GM23338 (cell line): Measurements from ENCODE around the gene GRAMD1B. TPM values are rescaled to one million over a fixed set of nuclear protein-coding genes. Genes with fewer than 3 reads are reported as not detected.

Experiments
- ATAC-seq: fragments of 200-7000 bp; cut with Tn5 transposase; 3 replicates; pipeline ENCODE4 v1.9.1; 2020
- DNase-seq: peaks from one replicate; pipeline ENCODE4 v3.0.0-alpha.2; 2015; ENCODE audit warnings: low spot score
- H2AFZ ChIP-seq: fragments of 200-600 bp; sonication (generic); 2 replicates; pipeline ENCODE4 v1.8.0; 2016; ENCODE audit warnings: antibody characterized with exemption, mild to moderate bottlenecking, moderate library complexity
- H3F3A ChIP-seq: fragments of 200-600 bp; sonication (generic); replicated peaks from 2 replicates; pipeline ENCODE4 v1.8.0; 2017; ENCODE audit warnings: antibody characterized with exemption, mixed run types, low read depth
- H3K27ac ChIP-seq: fragments of 200-600 bp; sonication (generic); 2 replicates; pipeline ENCODE4 v1.6.1; 2016; ENCODE audit warnings: low read depth
- H3K27me3 ChIP-seq: fragments of 200-600 bp; sonication (generic); 2 replicates; pipeline ENCODE4 v1.8.0; 2016; ENCODE audit warnings: mild to moderate bottlenecking, mixed run types, moderate library complexity; ENCODE audit not compliant: insufficient read depth
- H3K36me3 ChIP-seq: fragments of 200-600 bp; sonication (generic); 2 replicates; pipeline ENCODE4 v1.8.0; 2016; ENCODE audit warnings: mild to moderate bottlenecking; ENCODE audit not compliant: insufficient read depth
- H3K4me1 ChIP-seq: fragments of 200-600 bp; sonication (generic); 2 replicates; pipeline ENCODE4 v1.8.0; 2016; ENCODE audit warnings: mild to moderate bottlenecking, moderate library complexity; ENCODE audit not compliant: insufficient read depth
- H3K4me2 ChIP-seq: fragments of 200-600 bp; sonication (generic); 2 replicates; pipeline ENCODE4 v1.7.1; 2017; ENCODE audit warnings: mixed run types
- H3K4me3 ChIP-seq: fragments of 200-600 bp; sonication (generic); 2 replicates; pipeline ENCODE4 v1.6.1; 2016; ENCODE audit warnings: mixed run types
- H3K79me2 ChIP-seq: fragments of 200-600 bp; sonication (generic); replicated peaks from 2 replicates; pipeline ENCODE4 v1.8.0; 2017; ENCODE audit warnings: mild to moderate bottlenecking; ENCODE audit not compliant: insufficient read depth
- H3K9me2 ChIP-seq: fragments of 200-600 bp; sonication (generic); 2 replicates; pipeline ENCODE4 v1.8.0; 2017; ENCODE audit not compliant: insufficient read depth
- H4K20me1 ChIP-seq: fragments of 200-600 bp; sonication (generic); replicated peaks from 2 replicates; pipeline ENCODE4 v1.8.0; 2017; ENCODE audit warnings: mild to moderate bottlenecking; ENCODE audit not compliant: insufficient read depth
- H3K27ac Mint-ChIP-seq: 2 replicates; pipeline ENCODE4 v1.8.0; 2020; ENCODE audit warnings: inconsistent platforms, mild to moderate bottlenecking, moderate library complexity, mixed read lengths
- H3K27me3 Mint-ChIP-seq: 3 replicates; pipeline ENCODE4 v1.8.0; 2022; ENCODE audit warnings: low read depth, mild to moderate bottlenecking, moderate library complexity, mixed read lengths, inconsistent platforms; ENCODE audit not compliant: insufficient read depth, poor library complexity
- H3K36me3 Mint-ChIP-seq: 3 replicates; pipeline ENCODE4 v1.8.0; 2021; ENCODE audit warnings: low read depth, mild to moderate bottlenecking, inconsistent platforms, moderate library complexity, mixed read lengths
- H3K4me1 Mint-ChIP-seq: 3 replicates; pipeline ENCODE4 v1.8.0; 2020; ENCODE audit warnings: mild to moderate bottlenecking, inconsistent platforms, mixed read lengths
- H3K4me3 Mint-ChIP-seq: 3 replicates; pipeline ENCODE4 v1.8.0; 2021; ENCODE audit warnings: moderate library complexity, mild to moderate bottlenecking, inconsistent platforms, mixed read lengths
- H3K9me3 Mint-ChIP-seq: 3 replicates; pipeline ENCODE4 v1.8.0; 2020; ENCODE audit warnings: moderate library complexity, mild to moderate bottlenecking, inconsistent platforms, mixed read lengths
- CTCF ChIP-seq, 2 experiments: fragments of 200-600 bp in 1 of 2; sonication (generic) in 1 of 2; conservative IDR thresholded peaks; 2 replicates each; pipeline versions ENCODE4 v1.5.1 to v1.6.1; 2016 to 2017; ENCODE audit warnings: antibody characterized with exemption in 2 of 2, low read depth in 2 of 2, mild to moderate bottlenecking in 2 of 2, moderate library complexity in 1 of 2
- ETS1 ChIP-seq: IDR thresholded peaks from 2 replicates; pipeline ENCODE4 v1.6.1; 2016; ENCODE audit warnings: antibody characterized with exemption
- EZH2 ChIP-seq: fragments of 200-600 bp; sonication (generic); IDR thresholded peaks from one replicate; pipeline ENCODE4 v1.8.0; 2017; ENCODE audit warnings: antibody characterized with exemption, mild to moderate bottlenecking, low read depth; ENCODE audit not compliant: unreplicated experiment
- JUNB ChIP-seq: IDR thresholded peaks from one replicate; pipeline ENCODE4 v1.6.1; 2016; ENCODE audit warnings: antibody characterized with exemption; ENCODE audit not compliant: unreplicated experiment
- NANOG ChIP-seq: IDR thresholded peaks from 2 replicates; pipeline ENCODE4 v1.6.1; 2016; ENCODE audit warnings: antibody characterized with exemption, borderline replicate concordance
- POLR2AphosphoS5 ChIP-seq: IDR thresholded peaks from 2 replicates; pipeline ENCODE4 v1.6.1; 2016; ENCODE audit warnings: antibody characterized with exemption, low read depth
- REST ChIP-seq: IDR thresholded peaks from one replicate; pipeline ENCODE4 v1.6.1; 2018; ENCODE audit warnings: antibody characterized with exemption; ENCODE audit not compliant: unreplicated experiment
- STAT1 ChIP-seq: IDR thresholded peaks from one replicate; pipeline ENCODE4 v1.6.1; 2016; ENCODE audit warnings: antibody characterized with exemption; ENCODE audit not compliant: unreplicated experiment
- ZNF114 ChIP-seq: fragments of 250-450 bp; sonication (Bioruptor Pico); IDR thresholded peaks from 2 replicates; pipeline ENCODE4 v1.5.0; 2020; ENCODE audit warnings: mild to moderate bottlenecking, moderate library complexity
- ZNF462 ChIP-seq: fragments of 250-450 bp; sonication (Bioruptor Pico); IDR thresholded peaks from 2 replicates; pipeline ENCODE4 v1.5.0; 2020; ENCODE audit warnings: mild to moderate bottlenecking, moderate library complexity
- polyA plus RNA-seq: library from polyadenylated mRNA; unstranded; fragments of >200 nt; fragmentation: Nextera tagmentation; extraction: Ambion mirVana; gene quantifications from 2 replicates; pipeline ENCODE4 v1.2.1, GENCODE V29; 2016
- total RNA-seq: library from RNA; depleted of rRNA; stranded (reverse); fragments of >200 nt; shearing (Covaris generic); gene quantifications from 2 replicates; pipeline ENCODE4 v1.2.3, GENCODE V29; 2014

Gene GRAMD1B
- total and polyA plus RNA-seq, 2 experiments from 2014 or later, result 3.7 to 24.3 TPM

- TF ChIP-seq CTCF (conservative IDR thresholded peaks at IDR 0.05; ENCODE audit: low read depth in 2 of 2), result no peak
- no peak for TF ChIP-seq POLR2AphosphoS5
Measured at GRCh38 chr11:123594188-123594901, 164.3 kb downstream of the GRAMD1B start (continued).

- Histone ChIP-seq H3K79me2 (no peaks in the 10 kb centered on the region), H3K9me2 (no peaks in the 10 kb centered on the region; the same call in 1 of the 2 replicates), H3K4me3 (no peak overlapping the region), H3F3A (no peaks in the 10 kb centered on the region), H3K4me2 (no peak overlapping the region), H3K4me1 (no peaks in the 10 kb centered on the region), H2AFZ (no peak overlapping the region), H3K27ac (no peak overlapping the region), H4K20me1 (no peaks in the 10 kb centered on the region; the same call in 1 of the 2 replicates), H3K27me3 (no peaks in the 10 kb centered on the region), H3K36me3 (no peaks in the 10 kb centered on the region)
- no peaks in the 10 kb centered on the region for H3K27me3 Mint-ChIP-seq
- no peak for DNase-seq
- peaks cover 10% of the 10 kb centered on the region; the same call in 2 of the 3 replicates for H3K4me1 Mint-ChIP-seq
- no peak overlapping the region for H3K27ac Mint-ChIP-seq
- H3K4me3 Mint-ChIP-seq, result no peak overlapping the region
- ATAC-seq, result no peak
- H3K36me3 Mint-ChIP-seq, result peaks cover 13% of the 10 kb centered on the region; the same call in 2 of the 3 replicates
- no peaks in the 10 kb centered on the region for H3K9me3 Mint-ChIP-seq
- no peak for TF ChIP-seq ZNF114 (CRISPR knock-in tag)
- TF ChIP-seq ETS1, result no peak
- no peak for TF ChIP-seq JUNB
- no peak for TF ChIP-seq REST
- TF ChIP-seq ZNF462, result no peak
- TF ChIP-seq NANOG, result no peak
- TF ChIP-seq STAT1, result no peak
- no peak for TF ChIP-seq EZH2
Measured at GRCh38 chr11:123594921-123595320, 164.9 kb downstream of the GRAMD1B start.
